ENCODE measurements around the gene PDE8B.
A peak's percentile ranks its signal among the peaks of the same experiment; 100 is the strongest.

Gene PDE8B, protein sequence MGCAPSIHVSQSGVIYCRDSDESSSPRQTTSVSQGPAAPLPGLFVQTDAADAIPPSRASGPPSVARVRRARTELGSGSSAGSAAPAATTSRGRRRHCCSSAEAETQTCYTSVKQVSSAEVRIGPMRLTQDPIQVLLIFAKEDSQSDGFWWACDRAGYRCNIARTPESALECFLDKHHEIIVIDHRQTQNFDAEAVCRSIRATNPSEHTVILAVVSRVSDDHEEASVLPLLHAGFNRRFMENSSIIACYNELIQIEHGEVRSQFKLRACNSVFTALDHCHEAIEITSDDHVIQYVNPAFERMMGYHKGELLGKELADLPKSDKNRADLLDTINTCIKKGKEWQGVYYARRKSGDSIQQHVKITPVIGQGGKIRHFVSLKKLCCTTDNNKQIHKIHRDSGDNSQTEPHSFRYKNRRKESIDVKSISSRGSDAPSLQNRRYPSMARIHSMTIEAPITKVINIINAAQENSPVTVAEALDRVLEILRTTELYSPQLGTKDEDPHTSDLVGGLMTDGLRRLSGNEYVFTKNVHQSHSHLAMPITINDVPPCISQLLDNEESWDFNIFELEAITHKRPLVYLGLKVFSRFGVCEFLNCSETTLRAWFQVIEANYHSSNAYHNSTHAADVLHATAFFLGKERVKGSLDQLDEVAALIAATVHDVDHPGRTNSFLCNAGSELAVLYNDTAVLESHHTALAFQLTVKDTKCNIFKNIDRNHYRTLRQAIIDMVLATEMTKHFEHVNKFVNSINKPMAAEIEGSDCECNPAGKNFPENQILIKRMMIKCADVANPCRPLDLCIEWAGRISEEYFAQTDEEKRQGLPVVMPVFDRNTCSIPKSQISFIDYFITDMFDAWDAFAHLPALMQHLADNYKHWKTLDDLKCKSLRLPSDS

DNA sequence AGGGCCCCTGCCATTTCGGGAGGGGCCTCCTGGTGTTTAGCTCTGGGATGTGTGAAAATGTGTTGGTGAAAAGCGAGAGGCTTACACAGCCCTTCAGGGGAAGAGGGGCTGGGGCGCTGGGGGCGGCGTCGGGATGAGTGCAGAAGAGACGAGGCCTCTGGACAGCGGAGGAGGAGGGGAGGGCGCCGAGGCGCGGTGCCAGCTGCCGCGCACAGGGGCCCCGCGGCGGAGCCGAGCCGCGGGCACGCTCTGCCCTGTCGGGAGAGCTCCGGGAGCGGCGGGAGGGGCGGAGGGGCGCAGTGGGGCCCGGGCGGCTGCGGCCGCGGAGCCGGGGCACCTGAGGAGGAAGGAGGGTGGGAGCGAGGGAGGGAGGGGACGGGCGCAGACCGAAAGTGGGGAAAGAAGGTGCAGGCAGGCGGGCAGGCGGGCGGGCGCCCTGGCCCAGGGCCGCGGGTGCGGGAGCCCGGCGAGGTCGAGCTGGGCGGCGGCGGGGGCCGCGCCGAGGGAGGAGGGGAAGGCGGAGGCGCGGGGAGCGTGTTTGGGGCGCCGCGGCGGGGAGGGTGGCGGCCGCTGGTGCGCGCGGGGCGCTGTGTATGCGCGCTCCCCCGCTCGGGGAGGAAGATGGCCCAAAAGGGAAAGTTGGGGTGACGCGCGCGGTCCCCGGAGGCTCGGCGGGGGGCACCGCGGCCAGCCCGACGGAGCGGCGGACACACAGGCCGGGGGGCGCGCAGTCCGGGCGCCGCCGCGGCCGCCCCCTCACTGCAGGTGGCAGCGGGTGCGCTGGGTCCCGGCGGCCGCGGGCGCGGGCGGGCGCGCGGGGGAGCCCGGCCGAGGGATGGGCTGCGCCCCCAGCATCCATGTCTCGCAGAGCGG, at the start of gene PDE8B:
TSS of gene PDE8B (plus strand) at position 590 of the 873 bp plus-strand sequence. CDS start at position 836, 246 bp downstream.
- DNase-seq, result no peak
- in situ Hi-C loops (cut with HindIII; ENCODE audit: low pct_ligation_motif_present, low pct_unique_long_range_greater_than_20kb, low sequenced_read_pairs), result no loop called here

DNA sequence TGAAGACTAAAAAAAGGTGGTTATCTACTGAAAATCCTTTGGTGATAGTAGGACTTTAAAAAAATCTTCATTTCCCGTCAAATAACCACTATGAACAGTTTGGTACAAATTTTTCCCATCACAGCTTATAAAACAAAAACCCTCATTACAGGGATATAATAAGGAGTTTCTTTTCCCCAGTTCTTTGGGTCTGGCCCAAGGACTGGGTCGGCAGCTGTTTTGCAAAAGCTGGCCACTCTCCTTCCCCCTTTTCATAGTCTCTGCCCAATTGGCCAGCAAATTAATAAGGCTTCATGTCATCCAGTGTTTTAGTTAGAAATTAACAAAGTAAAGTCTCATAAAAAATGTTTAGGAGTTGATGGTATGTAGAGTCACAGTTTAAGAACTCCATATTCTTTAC, 47.0 kb upstream of the PDE8B start:
- in situ Hi-C loops (cut with HindIII; ENCODE audit: low pct_ligation_motif_present, low pct_unique_long_range_greater_than_20kb, low sequenced_read_pairs), result no loop called here
- DNase-seq, result no peak

DNA sequence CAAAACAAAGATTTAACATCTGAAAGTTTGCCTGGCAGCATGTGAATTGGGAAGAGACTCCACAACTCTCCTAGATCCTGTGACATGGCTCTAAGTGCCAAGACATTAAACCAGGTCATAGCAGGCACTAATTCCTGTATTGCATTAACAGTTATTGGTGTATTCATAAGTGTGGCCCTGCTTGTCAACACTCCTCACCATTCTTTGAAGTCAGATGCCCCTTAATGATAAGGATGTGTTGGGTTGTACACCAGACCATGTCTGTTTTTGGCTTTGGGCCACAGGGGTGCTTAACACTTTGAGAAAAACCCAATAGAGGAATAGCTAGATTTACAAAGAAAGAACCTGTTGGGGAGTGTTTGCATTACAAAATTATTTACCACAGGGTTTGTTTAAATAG, 43.4 kb upstream of the PDE8B start:
- in situ Hi-C loops (cut with HindIII; ENCODE audit: low pct_ligation_motif_present, low pct_unique_long_range_greater_than_20kb, low sequenced_read_pairs), result no loop called here
- no peak for DNase-seq

DNA sequence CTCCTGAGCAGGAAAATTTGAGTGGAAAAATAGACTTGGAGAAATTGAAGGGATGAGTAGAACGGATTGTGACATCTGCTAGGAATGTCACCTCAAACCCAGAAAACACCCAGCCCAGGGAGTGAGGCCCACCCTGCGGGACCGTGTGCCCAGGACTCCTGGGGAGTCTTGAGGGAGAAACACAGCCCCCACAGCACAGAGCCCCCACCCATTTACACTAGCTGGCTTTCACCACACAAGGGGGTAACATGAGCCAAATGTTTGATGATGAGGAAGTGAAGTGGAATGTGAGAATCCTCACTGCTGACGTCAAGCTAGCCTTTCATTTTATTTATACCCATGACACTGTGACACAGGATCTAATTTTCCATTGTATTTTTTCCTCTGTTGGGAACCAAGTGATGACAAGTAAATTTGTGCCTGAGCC, 42.8 kb upstream of the PDE8B start:
- DNase-seq, result peak; percentile 25
- in situ Hi-C loops (cut with HindIII; ENCODE audit: low pct_ligation_motif_present, low pct_unique_long_range_greater_than_20kb, low sequenced_read_pairs), result no loop called here

DNA sequence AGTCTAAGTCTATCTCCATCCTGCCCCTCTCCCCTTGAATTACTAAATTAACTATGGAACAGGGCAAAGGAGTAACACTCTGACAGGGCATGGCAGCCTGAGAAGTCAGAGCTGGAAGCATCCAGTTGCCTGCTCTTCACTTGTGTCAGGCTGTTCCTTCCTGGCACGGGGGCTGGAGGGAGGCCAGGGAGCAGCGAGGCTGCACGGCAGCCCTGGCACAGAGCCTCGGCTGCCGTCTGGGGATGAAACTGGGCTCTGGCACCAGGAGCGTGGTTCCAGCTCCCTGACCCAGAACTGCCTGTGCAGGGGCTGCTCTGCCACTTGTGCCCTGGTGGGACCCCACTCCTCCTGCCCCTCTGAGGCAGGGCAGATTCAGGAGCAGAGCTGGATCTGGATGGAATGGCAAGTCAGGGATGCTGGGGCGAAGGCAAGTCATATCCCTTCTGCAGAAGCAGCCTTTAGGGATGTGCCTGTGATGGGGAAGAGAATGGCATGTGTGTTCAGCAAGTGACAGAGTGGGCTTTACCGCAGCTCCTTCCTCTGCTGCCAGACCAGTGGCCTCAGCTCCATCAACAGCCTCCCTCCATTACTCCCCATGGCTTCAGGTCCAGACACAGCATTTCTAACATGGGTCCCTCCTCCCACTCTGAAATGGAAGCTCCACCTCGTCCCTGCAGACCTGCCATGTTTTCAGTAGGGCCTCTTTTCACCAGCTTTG, 42.2 kb upstream of the PDE8B start:
- in situ Hi-C loops (cut with HindIII; ENCODE audit: low pct_ligation_motif_present, low pct_unique_long_range_greater_than_20kb, low sequenced_read_pairs), result no loop called here
- DNase-seq, result peak; percentile 42

DNA sequence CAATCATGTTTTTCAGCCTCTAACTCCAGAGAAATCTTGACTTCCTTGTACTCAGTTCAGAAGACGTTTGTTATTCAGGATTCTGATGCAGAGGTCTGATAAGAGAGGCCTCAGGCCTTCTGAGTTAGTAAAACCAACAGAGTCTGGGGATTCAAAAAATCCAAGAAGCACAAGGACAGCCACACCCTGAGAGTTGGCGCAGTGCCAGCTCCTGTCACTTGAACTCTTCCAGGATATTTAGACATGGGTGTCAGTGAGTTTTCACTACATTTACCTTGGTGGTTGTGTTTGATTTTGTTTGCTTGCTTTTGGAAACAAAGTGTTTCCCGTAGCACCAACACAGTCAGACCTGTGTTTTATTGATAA, 41.6 kb upstream of the PDE8B start:
- in situ Hi-C loops (cut with HindIII; ENCODE audit: low pct_ligation_motif_present, low pct_unique_long_range_greater_than_20kb, low sequenced_read_pairs), result no loop called here
- DNase-seq, result no peak

DNA sequence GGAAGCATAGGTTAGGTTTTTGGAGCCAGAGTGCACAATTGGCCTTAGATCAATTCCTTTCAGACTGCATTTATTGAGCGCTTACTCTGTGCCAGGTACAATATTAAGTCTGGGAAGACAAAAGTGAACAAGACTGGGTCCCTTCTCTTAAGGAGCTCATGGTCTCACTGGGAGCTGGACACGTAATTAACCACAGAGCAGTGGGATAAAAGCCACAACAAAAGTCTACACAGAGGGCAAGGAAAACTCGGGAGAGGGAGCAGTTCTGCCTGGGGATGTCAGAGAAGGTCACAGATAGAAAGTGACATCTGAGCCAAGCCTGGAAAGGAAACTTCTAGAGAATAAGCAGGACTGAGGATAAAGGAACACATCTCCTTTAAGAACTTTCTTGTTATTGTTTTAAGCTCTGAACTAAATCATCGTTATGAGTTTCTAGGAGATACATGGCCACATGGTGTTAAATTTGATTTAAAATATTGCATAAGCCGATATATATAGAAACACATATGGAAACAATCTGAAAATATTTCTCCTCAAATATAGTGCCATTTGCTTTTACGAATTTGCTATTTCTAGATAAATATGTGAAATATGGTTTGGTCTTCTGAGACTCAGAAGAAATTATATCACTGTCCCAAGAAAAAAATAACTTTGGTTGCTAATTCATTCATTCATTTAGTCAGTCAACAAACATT, 40.1 kb upstream of the PDE8B start:
- in situ Hi-C loops (cut with HindIII; ENCODE audit: low pct_ligation_motif_present, low pct_unique_long_range_greater_than_20kb, low sequenced_read_pairs), result no loop called here
- no peak for DNase-seq

DNA sequence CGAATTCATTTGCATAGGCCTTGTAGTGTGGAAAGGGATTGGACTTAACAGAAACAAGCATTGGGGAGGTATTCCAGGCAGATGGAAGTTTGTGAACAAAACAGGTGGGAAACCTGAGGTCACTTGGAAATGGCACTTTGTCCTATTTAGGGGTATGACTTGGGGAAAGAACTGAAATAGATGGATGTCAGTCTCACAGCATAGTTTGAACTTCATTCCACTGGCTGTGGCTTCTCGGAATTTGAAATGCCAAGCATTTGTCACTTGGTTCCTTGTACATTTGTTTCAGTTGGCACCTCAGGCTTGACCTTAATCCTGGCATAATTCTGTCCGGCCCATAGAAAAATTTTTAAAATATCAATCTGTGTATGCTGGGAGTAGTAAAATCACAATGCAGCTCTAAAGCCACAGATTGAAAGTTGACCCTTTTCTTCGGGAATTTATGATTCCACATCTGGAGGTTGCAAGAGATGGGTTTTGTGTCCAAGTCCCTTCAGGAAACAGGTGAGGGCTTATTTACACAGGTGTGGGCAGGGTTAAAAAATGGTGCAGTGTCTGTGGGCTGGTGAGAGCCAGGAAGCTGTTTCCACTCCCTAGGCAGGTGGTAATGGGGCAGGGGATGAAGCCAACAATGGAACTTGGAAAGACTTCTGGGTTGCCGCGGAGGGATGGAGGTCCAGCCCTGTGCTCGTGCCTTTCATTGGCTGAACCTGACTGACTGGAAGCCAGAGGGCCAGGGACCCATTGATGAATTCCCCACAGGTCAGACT, 39.2 kb upstream of the PDE8B start:
- DNase-seq, result no peak
- in situ Hi-C loops (cut with HindIII; ENCODE audit: low pct_ligation_motif_present, low pct_unique_long_range_greater_than_20kb, low sequenced_read_pairs), result no loop called here

DNA sequence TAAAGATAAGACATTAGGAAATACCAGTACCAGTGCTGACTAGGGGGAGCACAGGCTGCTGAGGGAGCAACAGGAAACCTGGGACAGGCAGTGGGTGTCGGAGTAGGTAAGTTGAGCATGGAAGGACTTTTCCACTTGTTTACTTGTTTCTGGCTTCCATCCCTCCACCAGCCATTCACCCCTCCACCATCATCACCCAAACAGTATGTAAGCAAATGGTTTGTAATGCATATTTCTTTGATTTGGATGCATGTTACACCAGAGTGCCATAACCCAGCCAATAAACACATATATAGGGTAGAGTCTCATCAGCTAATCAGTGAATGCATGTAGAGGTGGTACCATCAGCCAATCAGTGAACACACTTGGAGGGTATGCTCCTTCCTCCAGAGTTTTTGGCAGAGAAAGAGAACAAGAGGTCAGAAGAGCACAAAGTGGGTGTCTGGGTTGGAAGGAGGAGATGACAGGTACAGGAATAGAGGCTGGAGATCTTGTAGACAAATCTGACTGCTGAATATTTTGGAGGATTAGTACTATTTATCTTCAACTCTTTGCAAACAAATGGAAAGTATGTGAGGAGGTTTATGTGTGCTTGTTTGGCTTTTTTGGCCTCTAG, 37.7 kb upstream of the PDE8B start:
- DNase-seq, result no peak
- in situ Hi-C loops (cut with HindIII; ENCODE audit: low pct_ligation_motif_present, low pct_unique_long_range_greater_than_20kb, low sequenced_read_pairs), result no loop called here

DNA sequence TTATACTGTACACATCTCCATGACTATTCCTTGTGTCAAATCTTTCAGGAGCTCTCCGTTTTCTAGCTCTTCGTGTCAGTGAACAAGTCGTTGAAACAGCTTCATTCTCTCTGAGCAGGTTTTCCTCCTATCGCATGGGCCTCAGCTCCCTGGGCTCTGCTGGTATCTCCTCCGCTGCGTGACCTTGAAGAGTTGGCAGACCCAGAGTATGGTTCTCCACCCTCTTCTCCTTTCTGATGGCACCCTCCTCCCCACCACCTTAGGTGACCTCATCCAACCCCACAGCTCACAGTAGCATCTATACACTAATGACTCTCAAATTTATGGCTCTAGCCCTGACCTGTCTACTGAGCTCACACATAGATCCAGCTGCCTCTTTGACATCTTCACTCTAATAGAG, 36.0 kb upstream of the PDE8B start:
- no peak for DNase-seq
- in situ Hi-C loops (cut with HindIII; ENCODE audit: low pct_ligation_motif_present, low pct_unique_long_range_greater_than_20kb, low sequenced_read_pairs), result no loop called here

DNA sequence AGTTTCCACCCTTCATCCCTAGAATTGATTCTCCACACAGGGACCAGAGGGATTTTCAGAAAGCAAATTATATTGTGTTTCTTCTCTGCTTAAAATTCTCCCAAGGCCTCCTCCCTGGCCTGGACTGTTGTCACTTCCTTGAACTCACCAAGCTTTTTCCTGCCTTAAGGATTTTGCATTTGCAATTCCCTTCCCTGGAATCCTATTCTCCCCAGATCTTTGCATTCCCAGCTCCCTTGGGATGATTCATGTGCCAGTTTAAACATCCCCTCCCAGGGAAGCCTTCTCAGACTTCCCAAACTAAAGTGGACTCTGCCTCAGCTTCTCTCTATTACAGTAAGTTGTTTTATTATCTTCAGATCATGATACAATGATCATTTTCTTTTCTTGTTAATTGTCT, 35.2 kb upstream of the PDE8B start:
- in situ Hi-C loops (cut with HindIII; ENCODE audit: low pct_ligation_motif_present, low pct_unique_long_range_greater_than_20kb, low sequenced_read_pairs), result no loop called here
- no peak for DNase-seq

DNA sequence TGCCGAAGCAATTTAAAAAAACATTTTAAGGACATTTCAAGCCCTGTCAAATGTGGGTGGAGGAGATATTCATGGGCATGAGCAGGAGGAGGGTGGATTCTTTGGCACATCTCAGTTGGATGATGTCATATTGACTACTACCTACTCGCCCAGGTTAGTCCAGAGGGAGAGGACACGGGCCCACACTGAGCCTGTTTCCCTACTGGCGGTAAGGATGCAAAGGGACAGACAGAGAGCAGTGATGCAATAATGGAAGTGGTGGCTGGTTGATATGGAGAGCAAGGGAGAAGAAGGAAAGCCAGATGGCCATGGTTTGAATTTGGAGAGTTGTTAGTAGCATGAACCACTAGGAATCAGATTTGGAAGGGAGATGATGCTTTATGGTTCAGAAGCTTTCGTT, 34.1 kb upstream of the PDE8B start:
- DNase-seq, result no peak
- in situ Hi-C loops (cut with HindIII; ENCODE audit: low pct_ligation_motif_present, low pct_unique_long_range_greater_than_20kb, low sequenced_read_pairs), result no loop called here

DNA sequence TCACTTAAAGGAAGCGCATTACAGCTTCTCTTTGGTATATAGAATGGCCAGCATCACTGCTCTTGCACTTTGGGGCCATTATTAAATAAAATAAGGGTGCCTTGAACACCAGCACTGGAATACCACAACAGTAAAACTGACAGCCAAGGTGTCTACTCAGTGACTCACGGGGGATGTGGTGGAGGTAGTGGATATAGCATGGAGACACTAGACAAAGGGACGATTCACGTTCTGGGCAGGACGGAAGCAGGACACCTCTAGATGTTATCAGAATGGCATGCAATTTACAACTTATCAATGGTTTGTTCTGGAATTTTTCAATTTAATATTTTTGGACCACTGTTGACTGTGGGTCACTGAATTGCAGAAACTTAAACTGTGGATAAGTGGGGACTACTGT, 32.9 kb upstream of the PDE8B start:
- no peak for DNase-seq
- in situ Hi-C loops (cut with HindIII; ENCODE audit: low pct_ligation_motif_present, low pct_unique_long_range_greater_than_20kb, low sequenced_read_pairs), result no loop called here

DNA sequence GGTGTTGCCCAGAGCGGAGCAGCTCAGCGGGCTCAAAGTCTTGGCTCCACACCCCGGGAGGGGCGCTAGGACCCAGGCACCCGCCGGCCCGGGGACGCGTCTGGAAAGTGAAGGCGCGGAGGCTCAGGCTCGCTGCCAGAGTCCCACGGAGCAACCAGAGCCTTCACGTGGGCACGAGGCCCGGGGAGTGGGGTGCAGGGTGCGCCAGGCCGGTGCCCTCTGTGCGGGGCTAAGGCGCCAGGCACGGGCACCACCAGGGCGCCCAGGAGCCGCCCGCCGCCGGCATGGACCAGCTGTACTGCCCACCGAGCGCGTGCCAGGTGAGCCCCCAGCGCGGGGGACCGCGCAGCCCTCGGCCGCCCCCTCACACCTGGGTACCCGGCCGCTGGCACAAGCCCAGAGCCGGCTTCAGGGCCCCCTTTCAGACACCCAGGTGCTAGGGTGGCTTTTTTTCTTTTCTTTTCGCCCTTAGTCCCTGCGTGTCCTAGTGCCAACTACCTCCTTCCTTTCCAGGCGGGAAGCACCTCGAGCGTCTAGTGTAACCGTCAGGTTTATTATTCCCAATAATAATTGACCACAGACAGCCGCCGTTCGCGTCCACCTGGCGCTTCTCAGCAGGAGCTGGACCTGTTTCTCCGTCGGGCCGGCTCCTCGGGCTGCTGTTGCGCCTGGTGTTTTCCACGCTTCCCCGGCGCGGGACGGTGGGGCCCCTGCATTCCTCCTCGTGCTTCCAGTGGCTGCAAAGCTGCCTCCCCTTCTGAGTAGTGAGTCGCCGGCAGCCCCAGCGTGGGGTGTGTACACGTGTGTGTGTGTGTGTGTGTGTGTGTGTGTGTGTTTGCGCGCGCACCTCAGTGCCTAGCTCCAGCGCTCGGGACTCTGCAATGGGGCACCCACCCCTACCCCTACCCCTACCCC, 30.1 kb upstream of the PDE8B start:
- no peak for DNase-seq
- in situ Hi-C loops (cut with HindIII; ENCODE audit: low pct_ligation_motif_present, low pct_unique_long_range_greater_than_20kb, low sequenced_read_pairs), result no loop called here

DNA sequence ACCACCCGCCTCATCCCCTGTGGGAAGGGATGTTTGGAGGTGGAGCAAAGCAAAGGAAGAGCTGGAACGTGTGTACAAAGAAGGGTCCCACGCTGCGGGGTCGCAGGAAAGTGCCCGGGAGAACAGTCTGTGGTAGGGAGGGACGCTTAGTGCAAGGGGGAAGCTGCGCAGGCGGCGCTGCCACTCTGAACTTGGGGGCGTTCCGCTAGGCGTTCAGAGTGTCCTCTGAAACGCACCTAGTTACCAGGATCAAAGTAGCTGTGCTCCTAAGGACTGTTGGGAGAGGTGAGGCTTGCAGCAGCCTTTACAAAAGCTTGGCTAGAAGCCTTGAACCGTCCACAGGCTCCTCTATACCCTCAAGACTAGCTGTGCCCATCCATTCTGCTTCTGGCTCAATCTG, 29.3 kb upstream of the PDE8B start:
- in situ Hi-C loops (cut with HindIII; ENCODE audit: low pct_ligation_motif_present, low pct_unique_long_range_greater_than_20kb, low sequenced_read_pairs), result no loop called here
- no peak for DNase-seq
